ENCODE results near the gene NELL1. TPM values are rescaled to one million over a fixed set of nuclear protein-coding genes. Genes with fewer than 3 reads are reported as not detected.

Gene NELL1
- total and polyA plus RNA-seq, 4 donors = 11.0 to 57.9 (median 31.2) TPM

- Histone ChIP-seq H3K4me1 (ENCODE audit: control insufficient read depth, insufficient read depth, low read length) (no peaks in the 10 kb centered on the region), H3K9me3 (ENCODE audit: control insufficient read depth, insufficient read depth, low read length) (no peaks in the 10 kb centered on the region), H3K36me3 (ENCODE audit: control insufficient read depth, insufficient read depth, low read length) (no peaks in the 10 kb centered on the region), H3K4me3 (ENCODE audit: low read depth, low read length) (no peak overlapping the region), H3K27ac (ENCODE audit: low read depth, low read length) (no peak overlapping the region), H3K27me3 (ENCODE audit: control insufficient read depth, insufficient read depth, low read length) (no peaks in the 10 kb centered on the region)
- WGBS (ENCODE audit: insufficient coverage) = 50% methylated on average over 1 of the region's 2 CpGs
- peak in 1 of 6 donors; percentile 13 for DNase-seq (ENCODE audit: low read depth in 4 of 6, low spot score in 6 of 6)
Observed at GRCh38 chr11:20949585-20949984, 280.2 kb downstream of the NELL1 start.

DNA sequence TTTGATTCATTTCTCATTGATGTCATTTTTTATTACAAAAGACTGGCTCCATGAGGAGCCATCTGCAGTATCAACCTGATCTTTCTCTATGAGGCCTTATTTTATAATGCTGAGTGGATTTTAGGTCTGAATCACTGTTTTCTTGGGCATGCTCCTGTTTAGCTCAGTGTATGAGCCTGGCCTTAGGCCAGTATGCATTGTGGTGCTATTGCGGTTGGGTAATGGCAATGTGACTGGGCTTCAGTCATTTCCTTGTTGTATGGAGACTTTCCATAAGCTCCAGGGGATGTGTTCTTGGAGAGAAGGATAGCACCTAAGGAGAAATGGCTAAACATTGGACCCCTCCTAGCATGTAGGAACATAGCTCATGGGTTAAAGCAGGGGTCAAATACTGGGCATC is 293.2 kb downstream of the NELL1 start:
- DNase-seq (ENCODE audit: low read depth in 4 of 6, low spot score in 6 of 6) = no peak
- Histone ChIP-seq H3K27ac (ENCODE audit: low read depth, low read length) (no peak overlapping the region), H3K27me3 (ENCODE audit: control insufficient read depth, insufficient read depth, low read length) (no peaks in the 10 kb centered on the region), H3K9me3 (ENCODE audit: control insufficient read depth, insufficient read depth, low read length) (no peaks in the 10 kb centered on the region), H3K4me3 (ENCODE audit: low read depth, low read length) (no peak overlapping the region), H3K36me3 (ENCODE audit: control insufficient read depth, insufficient read depth, low read length) (no peaks in the 10 kb centered on the region), H3K4me1 (ENCODE audit: control insufficient read depth, insufficient read depth, low read length) (no peaks in the 10 kb centered on the region)
- 100% methylated on average over 1 of the region's 1 CpG for WGBS (ENCODE audit: insufficient coverage)

DNA sequence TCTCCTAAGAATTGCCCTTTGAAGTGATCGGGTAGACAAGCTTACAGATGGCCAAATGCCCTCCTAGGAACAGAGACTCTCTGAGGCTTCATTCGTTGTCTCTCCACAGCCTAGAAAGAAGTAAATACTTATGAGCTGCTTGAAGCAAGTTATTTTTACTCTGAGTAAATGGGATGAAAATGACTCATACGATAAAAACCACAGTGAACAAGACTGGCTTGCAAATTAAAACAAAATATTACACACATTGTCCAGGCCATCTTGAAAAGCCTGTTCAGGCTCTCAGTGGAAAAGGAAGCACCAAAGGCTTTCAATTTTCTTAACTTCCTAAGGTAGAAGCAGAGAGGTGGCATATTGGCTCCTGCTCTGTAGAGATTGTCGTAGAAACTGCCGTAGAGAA is 294.2 kb downstream of the NELL1 start:
- Histone ChIP-seq H3K27ac (ENCODE audit: low read depth, low read length) (no peak overlapping the region), H3K4me3 (ENCODE audit: low read depth, low read length) (no peak overlapping the region), H3K9me3 (ENCODE audit: control insufficient read depth, insufficient read depth, low read length) (no peaks in the 10 kb centered on the region), H3K36me3 (ENCODE audit: control insufficient read depth, insufficient read depth, low read length) (no peaks in the 10 kb centered on the region), H3K4me1 (ENCODE audit: control insufficient read depth, insufficient read depth, low read length) (no peaks in the 10 kb centered on the region), H3K27me3 (ENCODE audit: control insufficient read depth, insufficient read depth, low read length) (no peaks in the 10 kb centered on the region)
- no peak for DNase-seq (ENCODE audit: low read depth in 4 of 6, low spot score in 6 of 6)
- WGBS (ENCODE audit: insufficient coverage) = no CpG with 5 or more reads among the region's 5 CpGs

DNA sequence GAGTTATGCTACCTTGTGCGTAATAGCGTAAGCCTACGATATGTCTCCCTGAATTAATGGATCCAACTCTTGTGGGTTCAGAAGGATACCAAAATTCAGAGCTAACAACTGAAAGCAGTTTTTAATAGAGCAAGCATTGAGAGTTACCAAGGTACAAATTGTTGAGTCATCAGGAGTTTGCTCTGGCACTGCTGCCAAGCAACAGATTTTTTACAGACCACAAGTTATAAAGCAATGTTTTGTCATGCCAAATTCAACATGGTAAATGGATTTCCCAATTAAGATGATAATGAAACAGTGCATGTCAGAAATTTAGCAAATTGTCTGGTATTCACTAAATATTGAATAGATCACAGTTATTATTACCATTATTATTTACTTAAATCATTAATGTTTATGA is 295.6 kb downstream of the NELL1 start:
- H3K4me3 ChIP-seq (ENCODE audit: low read depth, low read length) = no peak overlapping the region
- no peak overlapping the region for H3K27ac ChIP-seq (ENCODE audit: low read depth, low read length)
- H3K27me3 ChIP-seq (ENCODE audit: control insufficient read depth, insufficient read depth, low read length) = no peaks in the 10 kb centered on the region
- H3K9me3 ChIP-seq (ENCODE audit: control insufficient read depth, insufficient read depth, low read length) = no peaks in the 10 kb centered on the region
- no peaks in the 10 kb centered on the region for H3K4me1 ChIP-seq (ENCODE audit: control insufficient read depth, insufficient read depth, low read length)
- WGBS (ENCODE audit: insufficient coverage) = 89% methylated on average over 3 of the region's 3 CpGs
- H3K36me3 ChIP-seq (ENCODE audit: control insufficient read depth, insufficient read depth, low read length) = no peaks in the 10 kb centered on the region
- no peak for DNase-seq (ENCODE audit: low read depth in 4 of 6, low spot score in 6 of 6)

DNA sequence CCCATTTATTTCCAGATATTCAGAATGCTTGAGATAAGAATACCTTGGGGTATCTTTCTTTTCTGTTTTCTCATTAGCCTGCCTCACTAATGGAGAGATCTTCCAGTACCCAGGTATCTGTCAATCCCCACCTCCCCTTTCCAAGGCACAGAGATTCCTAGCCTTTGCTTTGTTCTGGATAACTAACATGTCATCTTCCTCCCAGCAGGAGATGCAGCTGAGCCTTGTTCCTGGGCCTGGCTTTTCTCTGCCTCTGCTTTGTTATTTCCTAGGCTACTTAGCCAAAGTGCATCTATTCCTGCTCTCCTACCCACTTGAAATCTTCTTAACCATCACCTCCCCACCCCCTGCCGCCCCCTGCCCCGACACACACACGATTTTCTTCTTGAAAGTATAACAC is 297.1 kb downstream of the NELL1 start:
- Histone ChIP-seq H3K27me3 (ENCODE audit: control insufficient read depth, insufficient read depth, low read length) (no peaks in the 10 kb centered on the region), H3K4me1 (ENCODE audit: control insufficient read depth, insufficient read depth, low read length) (no peaks in the 10 kb centered on the region), H3K27ac (ENCODE audit: low read depth, low read length) (no peak overlapping the region), H3K36me3 (ENCODE audit: control insufficient read depth, insufficient read depth, low read length) (no peaks in the 10 kb centered on the region), H3K4me3 (ENCODE audit: low read depth, low read length) (no peak overlapping the region), H3K9me3 (ENCODE audit: control insufficient read depth, insufficient read depth, low read length) (no peaks in the 10 kb centered on the region)
- no peak for DNase-seq (ENCODE audit: low read depth in 4 of 6, low spot score in 6 of 6)
- no CpG with 5 or more reads among the region's 3 CpGs for WGBS (ENCODE audit: insufficient coverage)

DNA sequence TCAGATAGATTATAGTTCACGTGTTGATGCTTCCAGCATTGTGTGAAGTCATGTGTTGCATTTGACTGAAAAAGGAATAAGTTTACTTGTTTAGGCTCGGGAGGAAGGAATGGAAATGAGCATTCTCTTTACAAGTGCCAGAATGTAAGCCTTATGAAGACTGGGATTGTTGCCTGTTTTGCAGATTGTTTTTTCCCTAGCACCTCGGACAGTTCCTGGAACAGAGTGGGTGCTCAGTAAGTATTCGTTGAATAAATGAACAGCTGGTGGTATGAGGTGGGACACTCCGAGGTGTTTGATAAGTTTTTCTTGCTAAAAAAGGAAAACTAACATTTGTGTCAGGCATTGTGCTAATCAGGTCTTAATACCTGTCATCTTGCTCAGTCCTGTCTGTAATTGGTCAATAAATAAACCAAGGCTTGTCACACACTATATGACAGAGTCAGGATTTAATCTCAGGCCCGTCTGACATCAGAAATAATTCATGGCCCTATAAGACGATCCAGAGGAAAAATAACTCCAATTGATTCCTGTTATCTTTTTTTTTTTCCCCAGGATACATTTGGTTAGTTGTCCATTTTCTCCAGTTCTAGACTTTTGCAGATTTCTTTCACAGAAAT is 304.7 kb downstream of the NELL1 start:
- Histone ChIP-seq H3K4me1 (ENCODE audit: control insufficient read depth, insufficient read depth, low read length) (no peaks in the 10 kb centered on the region), H3K36me3 (ENCODE audit: control insufficient read depth, insufficient read depth, low read length) (no peaks in the 10 kb centered on the region), H3K4me3 (ENCODE audit: low read depth, low read length) (no peak overlapping the region), H3K27me3 (ENCODE audit: control insufficient read depth, insufficient read depth, low read length) (no peaks in the 10 kb centered on the region), H3K9me3 (ENCODE audit: control insufficient read depth, insufficient read depth, low read length) (no peaks in the 10 kb centered on the region), H3K27ac (ENCODE audit: low read depth, low read length) (no peak overlapping the region)
- 60% methylated on average over 5 of the region's 7 CpGs for WGBS (ENCODE audit: insufficient coverage)
- DNase-seq (ENCODE audit: low read depth in 4 of 6, low spot score in 6 of 6) = peak in 1 of 6 donors; percentile 58

GRCh38 chr11:20980736-20981135 is 311.4 kb downstream of the NELL1 start:
- no peaks in the 10 kb centered on the region for H3K4me1 ChIP-seq (ENCODE audit: control insufficient read depth, insufficient read depth, low read length)
- no peak overlapping the region for H3K4me3 ChIP-seq (ENCODE audit: low read depth, low read length)
- H3K9me3 ChIP-seq (ENCODE audit: control insufficient read depth, insufficient read depth, low read length) = no peaks in the 10 kb centered on the region
- no peaks in the 10 kb centered on the region for H3K27me3 ChIP-seq (ENCODE audit: control insufficient read depth, insufficient read depth, low read length)
- H3K27ac ChIP-seq (ENCODE audit: low read depth, low read length) = no peak overlapping the region
- H3K36me3 ChIP-seq (ENCODE audit: control insufficient read depth, insufficient read depth, low read length) = no peaks in the 10 kb centered on the region
- peak in 1 of 6 donors; percentile 50 for DNase-seq (ENCODE audit: low read depth in 4 of 6, low spot score in 6 of 6)

DNA sequence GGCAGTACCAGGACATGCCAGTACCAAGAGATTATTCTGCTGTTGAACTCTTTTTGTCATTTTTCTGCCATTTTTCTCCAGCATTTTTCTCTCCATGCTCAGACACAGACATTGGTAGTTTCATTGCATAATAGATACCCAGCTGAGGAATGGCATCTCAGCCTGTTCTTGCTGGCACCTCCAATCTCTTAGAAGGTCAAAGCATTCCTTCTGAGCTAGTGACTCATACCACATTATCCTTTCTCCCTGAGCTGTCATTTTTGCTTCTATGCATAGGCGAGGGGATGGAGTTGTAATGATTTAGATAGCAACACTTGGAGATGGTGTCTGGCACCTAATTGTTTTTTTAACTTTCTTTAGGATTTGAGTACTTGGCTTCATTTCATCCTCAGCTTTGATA is 321.1 kb downstream of the NELL1 start:
- H3K27ac ChIP-seq (ENCODE audit: low read depth, low read length) = no peak overlapping the region
- no peak for DNase-seq (ENCODE audit: low read depth in 4 of 6, low spot score in 6 of 6)
- H3K36me3 ChIP-seq (ENCODE audit: control insufficient read depth, insufficient read depth, low read length) = no peaks in the 10 kb centered on the region
- H3K9me3 ChIP-seq (ENCODE audit: control insufficient read depth, insufficient read depth, low read length) = no peaks in the 10 kb centered on the region
- H3K4me1 ChIP-seq (ENCODE audit: control insufficient read depth, insufficient read depth, low read length) = peaks cover 3% of the 10 kb centered on the region
- WGBS (ENCODE audit: insufficient coverage) = no CpG with 5 or more reads among the region's 1 CpG
- H3K4me3 ChIP-seq (ENCODE audit: low read depth, low read length) = no peak overlapping the region
- H3K27me3 ChIP-seq (ENCODE audit: control insufficient read depth, insufficient read depth, low read length) = no peaks in the 10 kb centered on the region

- Histone ChIP-seq H3K4me3 (ENCODE audit: low read depth, low read length) (no peak overlapping the region), H3K27ac (ENCODE audit: low read depth, low read length) (no peak overlapping the region), H3K27me3 (ENCODE audit: control insufficient read depth, insufficient read depth, low read length) (no peaks in the 10 kb centered on the region), H3K4me1 (ENCODE audit: control insufficient read depth, insufficient read depth, low read length) (peaks cover 3% of the 10 kb centered on the region), H3K9me3 (ENCODE audit: control insufficient read depth, insufficient read depth, low read length) (no peaks in the 10 kb centered on the region), H3K36me3 (ENCODE audit: control insufficient read depth, insufficient read depth, low read length) (no peaks in the 10 kb centered on the region)
- DNase-seq (ENCODE audit: low read depth in 4 of 6, low spot score in 6 of 6) = peak in 2 of 6 donors; percentile 4 to 71
- WGBS (ENCODE audit: insufficient coverage) = 58% methylated on average over 5 of the region's 6 CpGs
Observed at GRCh38 chr11:20991471-20991870, 322.1 kb downstream of the NELL1 start.

DNA sequence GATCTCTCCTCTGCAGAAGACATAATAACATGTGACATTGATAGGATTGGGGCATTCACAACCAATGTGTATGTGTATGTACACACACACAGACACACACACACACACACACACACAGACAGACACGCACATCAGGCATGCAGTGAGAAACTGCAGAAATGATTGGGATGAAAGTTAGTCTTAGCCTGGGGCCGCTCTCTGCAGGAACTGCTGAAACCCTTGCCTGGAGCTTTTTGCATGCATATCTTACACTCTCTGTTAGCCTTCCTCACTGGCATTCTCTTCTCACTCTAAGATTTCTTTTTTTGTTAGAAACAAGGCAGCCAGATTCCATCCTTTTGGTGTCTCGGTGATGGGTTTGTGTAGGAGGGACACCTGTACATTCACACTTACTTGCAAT is 337.9 kb downstream of the NELL1 start:
- WGBS (ENCODE audit: insufficient coverage) = no CpG with 5 or more reads among the region's 3 CpGs

More for the DNA sequence above, 337.9 kb downstream of the NELL1 start:
- no peaks in the 10 kb centered on the region for H3K4me1 ChIP-seq (ENCODE audit: control insufficient read depth, insufficient read depth, low read length)
- H3K9me3 ChIP-seq (ENCODE audit: control insufficient read depth, insufficient read depth, low read length) = no peaks in the 10 kb centered on the region
- no peak overlapping the region for H3K4me3 ChIP-seq (ENCODE audit: low read depth, low read length)
- H3K36me3 ChIP-seq (ENCODE audit: control insufficient read depth, insufficient read depth, low read length) = no peaks in the 10 kb centered on the region
- no peaks in the 10 kb centered on the region for H3K27me3 ChIP-seq (ENCODE audit: control insufficient read depth, insufficient read depth, low read length)
- no peak for DNase-seq (ENCODE audit: low read depth in 4 of 6, low spot score in 6 of 6)
- no peak overlapping the region for H3K27ac ChIP-seq (ENCODE audit: low read depth, low read length)

Measured in spinal cord (tissue), 10 donors.